Measurements from ENCODE around the gene KIF13A.
"Not testable (repeated sequence)": the region's sequence is repeated elsewhere in the genome, so short reads cannot be mapped to it uniquely, and the experiment has no call there.

Gene KIF13A

GRCh38 chr6:17871189-17871519 is 116.3 kb downstream of the KIF13A start:
- no peak for DNase-seq (ENCODE audit: low spot score)

GRCh38 chr6:17870300-17871188 is 116.9 kb downstream of the KIF13A start:
- no peak for DNase-seq (ENCODE audit: low spot score)

- DNase-seq (ENCODE audit: low spot score): no peak
Observed at GRCh38 chr6:17869753-17870050, 117.7 kb downstream of the KIF13A start.

GRCh38 chr6:17869010-17869752 is 118.3 kb downstream of the KIF13A start:
- no peak for DNase-seq (ENCODE audit: low spot score)

GRCh38 chr6:17867880-17868279 is 119.6 kb downstream of the KIF13A start:
- no peak for DNase-seq (ENCODE audit: low spot score)

- no peak for DNase-seq (ENCODE audit: low spot score)
Observed at GRCh38 chr6:17866876-17867444, 120.5 kb downstream of the KIF13A start.

GRCh38 chr6:17865798-17866725 is 121.4 kb downstream of the KIF13A start:
- no peak for DNase-seq (ENCODE audit: low spot score)

- no peak for DNase-seq (ENCODE audit: low spot score)
Observed at GRCh38 chr6:17865243-17865642, 122.2 kb downstream of the KIF13A start.

- no peak for DNase-seq (ENCODE audit: low spot score)
Observed at GRCh38 chr6:17863901-17864754, 123.3 kb downstream of the KIF13A start.

GRCh38 chr6:17861361-17861760 is 126.1 kb downstream of the KIF13A start:
- no peak for DNase-seq (ENCODE audit: low spot score)

GRCh38 chr6:17859846-17860245 is 127.6 kb downstream of the KIF13A start:
- no peak for DNase-seq (ENCODE audit: low spot score)

GRCh38 chr6:17858584-17858983 is 128.9 kb downstream of the KIF13A start:
- DNase-seq (ENCODE audit: low spot score): no peak

- DNase-seq (ENCODE audit: low spot score): not testable (repeated sequence)
Observed at GRCh38 chr6:17857188-17857587, 130.2 kb downstream of the KIF13A start.

GRCh38 chr6:17856306-17856705 is 131.1 kb downstream of the KIF13A start:
- DNase-seq (ENCODE audit: low spot score): no peak

GRCh38 chr6:17855381-17855780 is 132.1 kb downstream of the KIF13A start:
- no peak for DNase-seq (ENCODE audit: low spot score)

GRCh38 chr6:17853533-17853932 is 133.9 kb downstream of the KIF13A start:
- no peak for DNase-seq (ENCODE audit: low spot score)

GRCh38 chr6:17851720-17852161 is 135.7 kb downstream of the KIF13A start:
- no peak for DNase-seq (ENCODE audit: low spot score)

GRCh38 chr6:17851001-17851719 is 136.3 kb downstream of the KIF13A start:
- no peak for DNase-seq (ENCODE audit: low spot score)

- no peak for DNase-seq (ENCODE audit: low spot score)
Observed at GRCh38 chr6:17850281-17850680, 137.2 kb downstream of the KIF13A start.

GRCh38 chr6:17847203-17847760 is 140.2 kb downstream of the KIF13A start:
- no peak for DNase-seq (ENCODE audit: low spot score)
